A549 (cell line): Measurements from ENCODE around the gene LSM3. TPM values are rescaled to one million over a fixed set of nuclear protein-coding genes. Genes with fewer than 3 reads are reported as not detected.

Source experiments
- ATAC-seq, 2 experiments: fragments of 200-7000 bp in 1 of 2; fragments of >200 bp in 1 of 2; cut with Nextera tagmentation in 1 of 2; cut with Tn5 transposase in 1 of 2; 3 replicates each; pipeline versions ENCODE4 v1.8.0 to v1.9.1; 2018 to 2020; ENCODE audit warnings: mild to moderate bottlenecking in 1 of 2, moderate library complexity in 1 of 2
- CTCF ChIA-PET: fragments of 300-600 bp; sonication (Branson Sonifier 250); formaldehyde crosslinking; extraction: SDS; loops from one replicate; lab custom pipeline; 2021; ENCODE audit warnings: antibody characterized with exemption, inconsistent platforms; lab: Yijun Ruan, JAX
- POLR2A ChIA-PET: fragments of 350-600 bp; formaldehyde crosslinking; extraction: SDS; loops from one replicate; lab custom pipeline; 2021; ENCODE audit warnings: antibody characterized with exemption, inconsistent platforms; lab: Yijun Ruan, JAX
- DNase-seq, 2 experiments: peaks; one replicate each; pipeline versions ENCODE4 v3.0.0 to v3.0.0-alpha.2; 2011 to 2016; ENCODE audit warnings: low read depth in 1 of 2, low spot score in 1 of 2
- FAIRE-seq: peaks from 2 replicates; lab custom pipeline; 2011; peaks lifted over from hg19 to GRCh38; lab: Jason Lieb, UNC
- H3K27ac ChIP-seq, 2 experiments: fragments of >200 bp; sonication (Bioruptor Twin); formaldehyde crosslinking; 3 replicates each; pipeline ENCODE4 v1.5.1; 2016 to 2017
- H3K4me1 ChIP-seq: fragments of >200 bp; sonication (Bioruptor Twin); formaldehyde crosslinking; 3 replicates; pipeline ENCODE4 v1.6.1; 2016
- H3K4me2 ChIP-seq: fragments of >200 bp; sonication (Bioruptor Twin); formaldehyde crosslinking; 3 replicates; pipeline ENCODE4 v1.6.1; 2016
- H3K4me3 ChIP-seq: fragments of >200 bp; sonication (Bioruptor Twin); formaldehyde crosslinking; 3 replicates; pipeline ENCODE4 v1.5.1; 2016
- H3K9me3 ChIP-seq: fragments of >200 bp; sonication (Bioruptor Twin); formaldehyde crosslinking; 3 replicates; pipeline ENCODE4 v1.6.1; 2016
- CEBPB ChIP-seq, 2 experiments: fragments of >200 bp in 1 of 2; sonication (Bioruptor Twin) in 1 of 2; formaldehyde crosslinking in 1 of 2; IDR thresholded peaks; 2 replicates each; pipeline ENCODE4 v1.6.1; 2012 to 2016
- EHMT2 ChIP-seq: fragments of 200-600 bp; sonication (generic); IDR thresholded peaks from 2 replicates; pipeline ENCODE4 v1.6.1; 2016; ENCODE audit warnings: antibody characterized with exemption, low read depth, mild to moderate bottlenecking, moderate library complexity
- EP300 ChIP-seq, 2 experiments: fragments of >200 bp; sonication (Bioruptor Twin); formaldehyde crosslinking; IDR thresholded peaks; 2 replicates in 1 of 2; 3 replicates in 1 of 2; pipeline ENCODE4 v1.6.1; 2016 to 2017
- ESRRA ChIP-seq: fragments of 150-350 bp; IDR thresholded peaks from 2 replicates; pipeline ENCODE4 v1.6.1; 2014; ENCODE audit warnings: mild to moderate bottlenecking, low read length, borderline replicate concordance
- FOSB ChIP-seq: fragments of 250-450 bp; sonication (Bioruptor Pico); IDR thresholded peaks from 2 replicates; pipeline ENCODE4 v1.5.0; 2020; ENCODE audit warnings: mild to moderate bottlenecking, moderate library complexity
- GATA3 ChIP-seq: IDR thresholded peaks from 2 replicates; pipeline ENCODE4 v1.6.1; 2012; ENCODE audit warnings: borderline replicate concordance
- HDAC2 ChIP-seq: fragments of 200-600 bp; sonication (generic); IDR thresholded peaks from 2 replicates; pipeline ENCODE4 v1.6.1; 2016
- HOXA7 ChIP-seq: fragments of 250-450 bp; sonication (Bioruptor Pico); IDR thresholded peaks from 2 replicates; pipeline ENCODE4 v1.5.0; 2020; ENCODE audit warnings: mild to moderate bottlenecking, moderate library complexity
- MYC ChIP-seq: IDR thresholded peaks from 2 replicates; pipeline ENCODE4 v1.6.1; 2012; ENCODE audit warnings: mild to moderate bottlenecking, inconsistent platforms, low read length, improper control_type of control experiment, borderline replicate concordance
- NFE2L2 ChIP-seq: fragments of 150-350 bp; conservative IDR thresholded peaks from 2 replicates; pipeline ENCODE4 v1.6.1; 2014; ENCODE audit warnings: low read length
- NPAS2 ChIP-seq: fragments of 250-450 bp; sonication (Bioruptor Pico); IDR thresholded peaks from 2 replicates; pipeline ENCODE4 v1.8.0; 2022; ENCODE audit warnings: mild to moderate bottlenecking, moderate library complexity, borderline replicate concordance
- NR3C1 ChIP-seq: fragments of >200 bp; sonication (Bioruptor Twin); formaldehyde crosslinking; IDR thresholded peaks from 3 replicates; pipeline ENCODE4 v1.6.1; 2017
- PHF8 ChIP-seq: fragments of 200-600 bp; sonication (generic); IDR thresholded peaks from 2 replicates; pipeline ENCODE4 v1.6.1; 2016; ENCODE audit warnings: low read depth, mild to moderate bottlenecking, antibody characterized with exemption, moderate library complexity, borderline replicate concordance
- RCOR1 ChIP-seq: fragments of 150-350 bp; IDR thresholded peaks from 2 replicates; pipeline ENCODE4 v1.6.1; 2014; ENCODE audit warnings: antibody characterized with exemption, low read length, low read depth
- RFX5 ChIP-seq: fragments of 450-650 bp; IDR thresholded peaks from 2 replicates; pipeline ENCODE4 v1.7.1; 2014; ENCODE audit warnings: antibody characterized with exemption, mild to moderate bottlenecking, moderate library complexity
- TP53 ChIP-seq: fragments of 250-450 bp; sonication (Bioruptor Pico); IDR thresholded peaks from 2 replicates; pipeline ENCODE4 v1.5.0; 2021; ENCODE audit warnings: mild to moderate bottlenecking, moderate library complexity
- whole genome bisulfite sequencing: methylation state at CpG from one replicate; pipeline ENCODE4 v1.1.6; 2017; ENCODE audit errors: missing lambda C conversion rate; 5-methylcytosine and 5-hydroxymethylcytosine counted together
- polyA plus RNA-seq, 4 experiments: library from polyadenylated mRNA; depleted of rRNA in 3 of 4; stranded (reverse); fragments of >200 nt; fragmentation: RNase III in 1 of 4; extraction: RNeasy Plus Mini Kit Qiagen cat#74134 plus additional on column Dnase treatment in 1 of 4; gene quantifications; 2 replicates in 3 of 4; 3 replicates in 1 of 4; pipeline ENCODE4 v1.2.3, GENCODE V29; 2011 to 2017
- TF ChIP-seq, protein P1 (sequence below): fragments of 200-600 bp; sonication (generic); IDR thresholded peaks from 2 replicates; pipeline ENCODE4 v1.6.1; 2016; ENCODE audit warnings: antibody characterized with exemption, mild to moderate bottlenecking, moderate library complexity
- TF ChIP-seq, protein P2 (sequence below): fragments of 250-450 bp; sonication (Bioruptor Pico); IDR thresholded peaks from 2 replicates; pipeline ENCODE4 v1.5.0; 2020; ENCODE audit warnings: low read depth, mild to moderate bottlenecking, moderate library complexity
- TF ChIP-seq, protein P3 (sequence below): fragments of 150-350 bp; IDR thresholded peaks from 2 replicates; pipeline ENCODE4 v1.6.1; 2014; ENCODE audit warnings: low read depth, mild to moderate bottlenecking, low read length
- TF ChIP-seq, protein P4 (sequence below): IDR thresholded peaks from 2 replicates; pipeline ENCODE4 v1.6.1; 2012; ENCODE audit warnings: low read depth, borderline replicate concordance
- TF ChIP-seq, protein P5 (sequence below): fragments of >200 bp; sonication (Bioruptor Twin); formaldehyde crosslinking; IDR thresholded peaks from 2 replicates; pipeline ENCODE4 v1.6.1; 2016
- TF ChIP-seq, protein P6 (sequence below): fragments of >200 bp; sonication (Bioruptor Twin); formaldehyde crosslinking; IDR thresholded peaks from 3 replicates; pipeline ENCODE4 v1.6.1; 2016
- TF ChIP-seq, protein P7 (sequence below): fragments of 450-650 bp; IDR thresholded peaks from 2 replicates; pipeline ENCODE4 v1.6.1; 2014; ENCODE audit warnings: antibody characterized with exemption
- TF ChIP-seq, protein P8 (sequence below): IDR thresholded peaks from 2 replicates; pipeline ENCODE4 v1.6.1; 2012

LSM3 gene
- polyA plus RNA-seq, 2 of the 4 experiments (the other 2 are of a cell fraction): 23.9 to 32.0 TPM

DNA sequence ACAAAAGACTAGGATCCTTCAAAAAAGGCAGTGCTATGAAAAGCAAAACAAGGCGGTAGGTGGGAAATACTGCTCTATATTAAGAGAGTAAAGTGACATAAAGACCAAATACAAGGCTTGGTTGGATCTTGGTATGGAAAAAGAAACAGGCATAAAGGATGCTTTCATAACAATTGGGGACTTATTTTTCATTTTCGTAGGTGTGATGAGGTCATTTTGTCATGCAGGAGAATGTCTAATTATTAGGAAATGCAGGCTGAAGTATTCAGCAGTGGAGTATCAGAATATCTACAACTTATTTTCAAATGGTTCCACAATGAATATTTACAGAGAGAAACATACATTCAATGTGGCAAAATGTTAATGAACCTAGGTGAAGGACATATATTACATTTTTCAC is 9.2 kb upstream of the LSM3 start:
- ATAC-seq: no peak
- H3K4me1 ChIP-seq: peaks cover 29% of the 10 kb centered on the region
- CTCF ChIA-PET: interaction anchor here (1.5 kb wide), 1 partner anchor 16 kb away, joined by 3 read pairs; no protein-coding TSS in a partner anchor
- TF ChIP-seq, protein P1, sequence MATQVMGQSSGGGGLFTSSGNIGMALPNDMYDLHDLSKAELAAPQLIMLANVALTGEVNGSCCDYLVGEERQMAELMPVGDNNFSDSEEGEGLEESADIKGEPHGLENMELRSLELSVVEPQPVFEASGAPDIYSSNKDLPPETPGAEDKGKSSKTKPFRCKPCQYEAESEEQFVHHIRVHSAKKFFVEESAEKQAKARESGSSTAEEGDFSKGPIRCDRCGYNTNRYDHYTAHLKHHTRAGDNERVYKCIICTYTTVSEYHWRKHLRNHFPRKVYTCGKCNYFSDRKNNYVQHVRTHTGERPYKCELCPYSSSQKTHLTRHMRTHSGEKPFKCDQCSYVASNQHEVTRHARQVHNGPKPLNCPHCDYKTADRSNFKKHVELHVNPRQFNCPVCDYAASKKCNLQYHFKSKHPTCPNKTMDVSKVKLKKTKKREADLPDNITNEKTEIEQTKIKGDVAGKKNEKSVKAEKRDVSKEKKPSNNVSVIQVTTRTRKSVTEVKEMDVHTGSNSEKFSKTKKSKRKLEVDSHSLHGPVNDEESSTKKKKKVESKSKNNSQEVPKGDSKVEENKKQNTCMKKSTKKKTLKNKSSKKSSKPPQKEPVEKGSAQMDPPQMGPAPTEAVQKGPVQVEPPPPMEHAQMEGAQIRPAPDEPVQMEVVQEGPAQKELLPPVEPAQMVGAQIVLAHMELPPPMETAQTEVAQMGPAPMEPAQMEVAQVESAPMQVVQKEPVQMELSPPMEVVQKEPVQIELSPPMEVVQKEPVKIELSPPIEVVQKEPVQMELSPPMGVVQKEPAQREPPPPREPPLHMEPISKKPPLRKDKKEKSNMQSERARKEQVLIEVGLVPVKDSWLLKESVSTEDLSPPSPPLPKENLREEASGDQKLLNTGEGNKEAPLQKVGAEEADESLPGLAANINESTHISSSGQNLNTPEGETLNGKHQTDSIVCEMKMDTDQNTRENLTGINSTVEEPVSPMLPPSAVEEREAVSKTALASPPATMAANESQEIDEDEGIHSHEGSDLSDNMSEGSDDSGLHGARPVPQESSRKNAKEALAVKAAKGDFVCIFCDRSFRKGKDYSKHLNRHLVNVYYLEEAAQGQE: no peak
- TF ChIP-seq PHF8: no peak
- no peak for TF ChIP-seq FOSB
- no peak for TF ChIP-seq EP300 (IDR thresholded peaks at IDR 0.05)
- TF ChIP-seq RFX5: no peak
- TF ChIP-seq, protein P2, sequence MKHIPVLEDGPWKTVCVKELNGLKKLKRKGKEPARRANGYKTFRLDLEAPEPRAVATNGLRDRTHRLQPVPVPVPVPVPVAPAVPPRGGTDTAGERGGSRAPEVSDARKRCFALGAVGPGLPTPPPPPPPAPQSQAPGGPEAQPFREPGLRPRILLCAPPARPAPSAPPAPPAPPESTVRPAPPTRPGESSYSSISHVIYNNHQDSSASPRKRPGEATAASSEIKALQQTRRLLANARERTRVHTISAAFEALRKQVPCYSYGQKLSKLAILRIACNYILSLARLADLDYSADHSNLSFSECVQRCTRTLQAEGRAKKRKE (CRISPR knock-in tag): no peak
- TF ChIP-seq MYC: no peak
- no peak for TF ChIP-seq NR3C1
- no peak for TF ChIP-seq NFE2L2
- TF ChIP-seq HDAC2: no peak
- TF ChIP-seq CEBPB (IDR thresholded peaks at IDR 0.05): no peak
- no peak for TF ChIP-seq EHMT2
- no peak for TF ChIP-seq ESRRA
- TF ChIP-seq, all 56 proteins: peak for 0
- FAIRE-seq (no peak), DNase-seq (no peak)
- POLR2A ChIA-PET: interaction anchor here (1.4 to 3.4 kb wide), 2 partner anchors 9 kb away, joined by 10 to 12 read pairs; partner anchors contain the start of genes LSM3 and XPC
- Histone ChIP-seq H3K27ac (no peak overlapping the region; a peak in 1 of 6 replicates), H3K4me2 (no peak overlapping the region), H3K9me3 (no peaks in the 10 kb centered on the region), H3K4me3 (no peak overlapping the region)
- 91% methylated on average over 2 of the region's 2 CpGs for WGBS

DNA sequence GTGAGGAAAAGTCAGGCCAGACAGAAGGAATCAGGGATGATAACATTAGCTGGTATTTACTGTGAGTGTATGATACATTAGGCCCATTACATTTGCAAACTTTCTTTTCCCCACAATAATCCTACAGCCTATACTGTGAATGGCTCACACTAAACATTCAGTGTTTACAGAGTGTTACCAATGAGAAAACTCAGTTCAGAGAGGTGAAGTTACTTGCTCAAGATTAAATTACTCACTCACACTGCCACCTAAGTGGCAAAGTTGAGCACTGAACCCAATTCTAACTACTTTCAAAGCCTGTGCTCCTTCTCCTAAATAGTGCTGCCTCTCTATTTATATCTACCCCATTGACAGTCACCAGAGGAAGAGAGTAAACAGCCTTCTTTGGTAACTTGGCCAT is 8.7 kb upstream of the LSM3 start:
- no peak overlapping the region for H3K4me3 ChIP-seq

More for the DNA sequence above, 8.7 kb upstream of the LSM3 start:
- no peak overlapping the region; the same call in 2 of the 3 replicates for H3K4me2 ChIP-seq
- ATAC-seq: no peak
- DNase-seq: no peak
- no peaks in the 10 kb centered on the region for H3K9me3 ChIP-seq
- peaks cover 34% of the 10 kb centered on the region for H3K4me1 ChIP-seq
- ChIA-PET CTCF (interaction anchor here (0.8 kb wide), 1 partner anchor 11 kb away, joined by 3 read pairs; no protein-coding TSS in a partner anchor), POLR2A (interaction anchor here (1.4 kb wide), 1 partner anchor 9 kb away, joined by 10 read pairs; the partner anchor contains the start of genes LSM3 and XPC)
- no peak for FAIRE-seq
- peak overlapping the region; percentile 40 to 63; a peak in 3 of 6 replicates for H3K27ac ChIP-seq
- TF ChIP-seq GATA3 (no peak), NPAS2 (CRISPR knock-in tag) (no peak), RCOR1 (no peak), ESRRA (no peak), TP53 (CRISPR knock-in tag) (no peak), HOXA7 (CRISPR knock-in tag) (no peak), NR3C1 (no peak)
- TF ChIP-seq, protein P3, sequence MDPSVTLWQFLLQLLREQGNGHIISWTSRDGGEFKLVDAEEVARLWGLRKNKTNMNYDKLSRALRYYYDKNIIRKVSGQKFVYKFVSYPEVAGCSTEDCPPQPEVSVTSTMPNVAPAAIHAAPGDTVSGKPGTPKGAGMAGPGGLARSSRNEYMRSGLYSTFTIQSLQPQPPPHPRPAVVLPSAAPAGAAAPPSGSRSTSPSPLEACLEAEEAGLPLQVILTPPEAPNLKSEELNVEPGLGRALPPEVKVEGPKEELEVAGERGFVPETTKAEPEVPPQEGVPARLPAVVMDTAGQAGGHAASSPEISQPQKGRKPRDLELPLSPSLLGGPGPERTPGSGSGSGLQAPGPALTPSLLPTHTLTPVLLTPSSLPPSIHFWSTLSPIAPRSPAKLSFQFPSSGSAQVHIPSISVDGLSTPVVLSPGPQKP: no peak
- TF ChIP-seq, protein P4, sequence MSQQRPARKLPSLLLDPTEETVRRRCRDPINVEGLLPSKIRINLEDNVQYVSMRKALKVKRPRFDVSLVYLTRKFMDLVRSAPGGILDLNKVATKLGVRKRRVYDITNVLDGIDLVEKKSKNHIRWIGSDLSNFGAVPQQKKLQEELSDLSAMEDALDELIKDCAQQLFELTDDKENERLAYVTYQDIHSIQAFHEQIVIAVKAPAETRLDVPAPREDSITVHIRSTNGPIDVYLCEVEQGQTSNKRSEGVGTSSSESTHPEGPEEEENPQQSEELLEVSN: no peak
- TF ChIP-seq, protein P5, sequence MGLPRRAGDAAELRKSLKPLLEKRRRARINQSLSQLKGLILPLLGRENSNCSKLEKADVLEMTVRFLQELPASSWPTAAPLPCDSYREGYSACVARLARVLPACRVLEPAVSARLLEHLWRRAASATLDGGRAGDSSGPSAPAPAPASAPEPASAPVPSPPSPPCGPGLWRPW: no peak
- TF ChIP-seq, protein P6, sequence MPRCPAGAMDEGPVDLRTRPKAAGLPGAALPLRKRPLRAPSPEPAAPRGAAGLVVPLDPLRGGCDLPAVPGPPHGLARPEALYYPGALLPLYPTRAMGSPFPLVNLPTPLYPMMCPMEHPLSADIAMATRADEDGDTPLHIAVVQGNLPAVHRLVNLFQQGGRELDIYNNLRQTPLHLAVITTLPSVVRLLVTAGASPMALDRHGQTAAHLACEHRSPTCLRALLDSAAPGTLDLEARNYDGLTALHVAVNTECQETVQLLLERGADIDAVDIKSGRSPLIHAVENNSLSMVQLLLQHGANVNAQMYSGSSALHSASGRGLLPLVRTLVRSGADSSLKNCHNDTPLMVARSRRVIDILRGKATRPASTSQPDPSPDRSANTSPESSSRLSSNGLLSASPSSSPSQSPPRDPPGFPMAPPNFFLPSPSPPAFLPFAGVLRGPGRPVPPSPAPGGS: no peak
- TF ChIP-seq, protein P7, sequence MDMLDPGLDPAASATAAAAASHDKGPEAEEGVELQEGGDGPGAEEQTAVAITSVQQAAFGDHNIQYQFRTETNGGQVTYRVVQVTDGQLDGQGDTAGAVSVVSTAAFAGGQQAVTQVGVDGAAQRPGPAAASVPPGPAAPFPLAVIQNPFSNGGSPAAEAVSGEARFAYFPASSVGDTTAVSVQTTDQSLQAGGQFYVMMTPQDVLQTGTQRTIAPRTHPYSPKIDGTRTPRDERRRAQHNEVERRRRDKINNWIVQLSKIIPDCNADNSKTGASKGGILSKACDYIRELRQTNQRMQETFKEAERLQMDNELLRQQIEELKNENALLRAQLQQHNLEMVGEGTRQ: no peak
- TF ChIP-seq, protein P8, sequence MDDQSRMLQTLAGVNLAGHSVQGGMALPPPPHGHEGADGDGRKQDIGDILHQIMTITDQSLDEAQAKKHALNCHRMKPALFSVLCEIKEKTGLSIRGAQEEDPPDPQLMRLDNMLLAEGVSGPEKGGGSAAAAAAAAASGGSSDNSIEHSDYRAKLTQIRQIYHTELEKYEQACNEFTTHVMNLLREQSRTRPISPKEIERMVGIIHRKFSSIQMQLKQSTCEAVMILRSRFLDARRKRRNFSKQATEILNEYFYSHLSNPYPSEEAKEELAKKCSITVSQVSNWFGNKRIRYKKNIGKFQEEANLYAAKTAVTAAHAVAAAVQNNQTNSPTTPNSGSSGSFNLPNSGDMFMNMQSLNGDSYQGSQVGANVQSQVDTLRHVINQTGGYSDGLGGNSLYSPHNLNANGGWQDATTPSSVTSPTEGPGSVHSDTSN: no peak
